Measurements from ENCODE around the gene EIF3L.
A peak's percentile ranks its signal among the peaks of the same experiment; 100 is the strongest.

The EIF3L gene

DNA sequence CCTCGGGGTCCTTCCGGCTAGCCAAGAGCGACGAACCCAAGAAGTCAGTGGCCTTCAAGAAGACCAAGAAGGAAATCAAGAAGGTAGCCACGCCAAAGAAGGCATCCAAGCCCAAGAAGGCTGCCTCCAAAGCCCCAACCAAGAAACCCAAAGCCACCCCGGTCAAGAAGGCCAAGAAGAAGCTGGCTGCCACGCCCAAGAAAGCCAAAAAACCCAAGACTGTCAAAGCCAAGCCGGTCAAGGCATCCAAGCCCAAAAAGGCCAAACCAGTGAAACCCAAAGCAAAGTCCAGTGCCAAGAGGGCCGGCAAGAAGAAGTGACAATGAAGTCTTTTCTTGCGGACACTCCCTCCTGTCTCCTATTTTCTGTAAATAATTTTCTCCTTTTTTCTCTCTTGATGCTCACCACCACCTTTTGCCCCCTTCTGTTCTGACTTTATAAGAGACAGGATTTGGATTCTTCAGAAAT is 43.4 kb upstream of the EIF3L start:
- no CpG with 5 or more reads among the region's 10 CpGs for WGBS (ENCODE audit: extremely low coverage, insufficient coverage, insufficient read length)

DNA sequence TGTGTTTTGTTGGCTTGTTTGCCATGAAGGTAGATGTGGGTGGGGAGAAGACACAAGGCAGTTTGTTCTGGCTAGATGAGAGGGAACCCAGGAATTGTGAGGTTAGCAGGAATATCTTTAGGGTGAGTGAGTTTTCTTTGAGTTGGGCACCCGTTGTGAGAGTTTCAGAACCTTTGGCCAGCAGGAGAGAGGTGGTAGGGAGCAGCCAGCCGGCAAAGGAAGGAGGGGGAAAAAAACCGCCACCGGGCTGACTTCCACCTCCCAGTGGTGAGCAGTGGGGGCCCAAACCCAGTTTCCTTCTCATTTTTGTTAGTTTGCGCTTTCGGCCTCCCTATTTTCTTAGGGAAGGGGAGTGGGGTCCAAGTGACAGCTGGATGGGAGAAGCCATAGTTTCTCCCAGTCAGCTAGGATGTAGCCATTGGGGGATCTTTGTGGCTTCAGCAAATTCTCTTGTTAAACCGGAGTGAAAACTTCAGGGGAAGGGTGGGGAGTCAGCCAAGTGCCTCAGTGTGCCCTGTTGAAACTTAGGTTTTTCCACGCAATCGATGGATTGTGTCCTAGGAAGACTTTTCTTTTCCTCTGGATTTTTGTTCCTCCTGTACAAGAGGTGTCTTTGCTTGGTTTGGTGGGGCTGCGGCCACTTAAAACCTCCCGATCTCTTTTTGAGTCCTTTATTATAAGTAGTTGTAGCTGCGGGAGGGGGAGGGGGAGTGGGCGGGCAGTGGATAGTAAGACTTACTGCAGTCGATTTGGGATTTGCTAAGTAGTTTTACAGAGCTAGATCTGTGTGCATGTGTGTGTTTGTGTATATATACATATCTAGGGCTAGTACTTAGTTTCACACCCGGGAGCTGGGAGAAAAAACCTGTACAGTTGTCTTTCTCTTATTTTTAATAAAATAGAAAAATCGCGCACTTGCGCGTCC is 42.5 kb upstream of the EIF3L start:
- Histone ChIP-seq H3K36me3 (ENCODE audit: control insufficient read depth in 1 of 2, insufficient read depth in 2 of 2, low read length in 2 of 2) (peaks cover 0 to 2% of the 10 kb centered on the region in 2 experiments), H3K27ac (ENCODE audit: low read depth, low read length) (no peak overlapping the region), H3K18ac (ENCODE audit: low read length) (no peak overlapping the region), H2AFZ (ENCODE audit: insufficient read depth, low read length, poor library complexity) (no peak overlapping the region), H3K4me3 (ENCODE audit: low read depth, low read length) (no peak overlapping the region), H3K4ac (ENCODE audit: low read depth, low read length) (no peak overlapping the region), H3K4me1 (ENCODE audit: control insufficient read depth in 1 of 2, insufficient read depth in 2 of 2, low read length in 2 of 2) (peaks cover 18 to 35% of the 10 kb centered on the region in 2 experiments), H3K14ac (ENCODE audit: low read length) (no peak overlapping the region), H3K23ac (ENCODE audit: low read length) (no peak overlapping the region), H3K9ac (ENCODE audit: low read length) (peak overlapping the region; percentile 55), H3K4me2 (ENCODE audit: low read length) (peak overlapping the region; percentile 81), H2AK5ac (ENCODE audit: low read length) (no peak overlapping the region), H4K91ac (ENCODE audit: low read depth, low read length) (no peak overlapping the region), H3K79me2 (ENCODE audit: control insufficient read depth, insufficient read depth, low read length, poor library complexity) (peaks cover 5% of the 10 kb centered on the region), H4K8ac (ENCODE audit: low read depth, low read length) (no peak overlapping the region), H2BK120ac (ENCODE audit: insufficient read depth, low read length, poor library complexity) (no peak overlapping the region), H3K79me1 (ENCODE audit: low read length) (peaks cover 21% of the 10 kb centered on the region), H2BK12ac (ENCODE audit: low read length) (no peak overlapping the region), H2BK5ac (ENCODE audit: low read depth, low read length, poor library complexity) (no peak overlapping the region), H4K12ac (ENCODE audit: low read depth, low read length) (no peak overlapping the region), H3K9me3 (ENCODE audit: insufficient read depth, low read depth, low read length) (no peaks in the 10 kb centered on the region), H3K27me3 (ENCODE audit: insufficient read depth, low read length) (peaks cover 13% of the 10 kb centered on the region)
- no CpG with 5 or more reads among the region's 19 CpGs for whole genome bisulfite sequencing (ENCODE audit: extremely low coverage, insufficient coverage, insufficient read length)
- peak in 1 of 2 donors; percentile 37 for DNase-seq

More for the DNA sequence above, 43.4 kb upstream of the EIF3L start:
- Histone ChIP-seq H3K4me3 (ENCODE audit: low read depth, low read length) (peak overlapping the region; percentile 55), H3K9ac (ENCODE audit: low read length) (no peak overlapping the region), H3K4me2 (ENCODE audit: low read length) (peak overlapping the region; percentile 95), H2BK5ac (ENCODE audit: low read depth, low read length, poor library complexity) (no peak overlapping the region), H3K9me3 (ENCODE audit: insufficient read depth, low read depth, low read length) (no peaks in the 10 kb centered on the region), H3K79me2 (ENCODE audit: control insufficient read depth, insufficient read depth, low read length, poor library complexity) (peaks cover 5% of the 10 kb centered on the region), H3K4me1 (ENCODE audit: control insufficient read depth in 1 of 2, insufficient read depth in 2 of 2, low read length in 2 of 2) (peaks cover 18 to 35% of the 10 kb centered on the region in 2 experiments), H3K27ac (ENCODE audit: low read depth, low read length) (no peak overlapping the region), H4K12ac (ENCODE audit: low read depth, low read length) (no peak overlapping the region), H3K18ac (ENCODE audit: low read length) (peak overlapping the region; percentile 52), H4K91ac (ENCODE audit: low read depth, low read length) (peak overlapping the region; percentile 87), H4K8ac (ENCODE audit: low read depth, low read length) (peak overlapping the region; percentile 10), H3K23ac (ENCODE audit: low read length) (no peak overlapping the region), H3K27me3 (ENCODE audit: insufficient read depth, low read length) (peaks cover 13% of the 10 kb centered on the region), H3K14ac (ENCODE audit: low read length) (peak overlapping the region; percentile 44), H2AK5ac (ENCODE audit: low read length) (peak overlapping the region; percentile 31), H3K79me1 (ENCODE audit: low read length) (peaks cover 21% of the 10 kb centered on the region), H2AFZ (ENCODE audit: insufficient read depth, low read length, poor library complexity) (no peak overlapping the region), H2BK120ac (ENCODE audit: insufficient read depth, low read length, poor library complexity) (no peak overlapping the region), H2BK12ac (ENCODE audit: low read length) (no peak overlapping the region), H3K4ac (ENCODE audit: low read depth, low read length) (no peak overlapping the region), H3K36me3 (ENCODE audit: control insufficient read depth in 1 of 2, insufficient read depth in 2 of 2, low read length in 2 of 2) (peaks cover 0 to 2% of the 10 kb centered on the region in 2 experiments)
- DNase-seq, result peak in 1 of 2 donors; percentile 26

DNA sequence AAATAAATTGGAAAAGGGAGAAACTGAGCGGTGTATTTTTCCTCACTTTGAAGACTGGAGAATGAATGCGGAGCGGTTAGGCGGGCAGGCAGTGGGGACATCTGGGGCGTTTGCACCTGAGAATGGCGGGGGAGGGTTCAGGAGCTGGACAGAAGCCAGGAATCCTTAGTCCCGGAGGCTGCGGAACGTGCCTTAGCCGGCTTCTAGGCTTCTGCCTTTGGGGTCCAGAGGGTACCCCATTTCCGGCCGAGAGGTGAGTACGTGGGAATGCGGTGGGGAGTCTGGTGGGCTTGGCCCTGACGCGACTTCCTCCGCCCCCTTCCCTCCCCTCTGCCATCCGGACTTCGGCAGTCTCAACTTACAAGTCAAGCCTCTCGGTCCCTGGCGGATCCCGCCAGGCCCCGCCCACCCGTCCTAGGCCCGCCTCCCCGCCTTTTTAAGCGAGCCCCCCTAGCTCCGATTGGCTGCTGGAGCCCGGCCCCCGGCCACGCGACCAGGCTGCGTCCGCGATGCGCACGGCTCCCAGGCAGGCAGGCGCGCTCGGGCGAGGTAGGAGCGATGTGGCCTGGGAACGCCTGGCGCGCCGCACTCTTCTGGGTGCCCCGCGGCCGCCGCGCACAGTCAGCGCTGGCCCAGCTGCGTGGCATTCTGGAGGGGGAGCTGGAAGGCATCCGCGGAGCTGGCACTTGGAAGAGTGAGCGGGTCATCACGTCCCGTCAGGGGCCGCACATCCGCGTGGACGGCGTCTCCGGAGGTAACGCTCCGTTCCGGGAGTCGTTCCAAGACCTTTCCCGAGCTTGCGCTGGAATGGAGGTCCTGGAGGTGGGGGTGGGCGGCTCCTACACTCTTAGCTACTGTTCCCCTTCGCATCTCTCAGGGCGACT is 41.6 kb upstream of the EIF3L start, which contains the start of gene GCAT:
TSS of gene GCAT (plus strand) at position 525 of the 884 bp plus-strand sequence. CDS start at position 559, 34 bp downstream.
- Histone ChIP-seq H2BK5ac (ENCODE audit: low read depth, low read length, poor library complexity) (no peak within 1 kb of the TSS), H3K4me3 (ENCODE audit: low read depth, low read length) (peak within 1 kb of the TSS; percentile 77), H3K14ac (ENCODE audit: low read length) (peak within 1 kb of the TSS; percentile 56), H3K9me3 (ENCODE audit: insufficient read depth, low read depth, low read length) (no peaks in the 10 kb centered on the region), H3K23ac (ENCODE audit: low read length) (no peak within 1 kb of the TSS), H2BK12ac (ENCODE audit: low read length) (no peak within 1 kb of the TSS), H2AK5ac (ENCODE audit: low read length) (no peak within 1 kb of the TSS), H3K4me1 (ENCODE audit: control insufficient read depth in 1 of 2, insufficient read depth in 2 of 2, low read length in 2 of 2) (peaks cover 18 to 35% of the 10 kb centered on the region in 2 experiments), H3K36me3 (ENCODE audit: control insufficient read depth in 1 of 2, insufficient read depth in 2 of 2, low read length in 2 of 2) (peaks cover 0 to 2% of the 10 kb centered on the region in 2 experiments), H3K4ac (ENCODE audit: low read depth, low read length) (no peak within 1 kb of the TSS), H3K18ac (ENCODE audit: low read length) (peak within 1 kb of the TSS; percentile 79), H3K79me2 (ENCODE audit: control insufficient read depth, insufficient read depth, low read length, poor library complexity) (peaks cover 5% of the 10 kb centered on the region), H3K4me2 (ENCODE audit: low read length) (peak within 1 kb of the TSS; percentile 87), H4K12ac (ENCODE audit: low read depth, low read length) (no peak within 1 kb of the TSS), H4K91ac (ENCODE audit: low read depth, low read length) (no peak within 1 kb of the TSS), H2BK120ac (ENCODE audit: insufficient read depth, low read length, poor library complexity) (no peak within 1 kb of the TSS), H2AFZ (ENCODE audit: insufficient read depth, low read length, poor library complexity) (peak within 1 kb of the TSS; percentile 94), H3K27me3 (ENCODE audit: insufficient read depth, low read length) (peaks cover 13% of the 10 kb centered on the region), H3K27ac (ENCODE audit: low read depth, low read length) (no peak within 1 kb of the TSS), H3K79me1 (ENCODE audit: low read length) (peaks cover 15% of the 10 kb centered on the region), H3K9ac (ENCODE audit: low read length) (peak within 1 kb of the TSS; percentile 68), H4K8ac (ENCODE audit: low read depth, low read length) (peak within 1 kb of the TSS; percentile 64)
- no CpG with 5 or more reads among the region's 73 CpGs for WGBS (ENCODE audit: extremely low coverage, insufficient coverage, insufficient read length)
- DNase-seq, result peak; percentile 90 to 94

DNA sequence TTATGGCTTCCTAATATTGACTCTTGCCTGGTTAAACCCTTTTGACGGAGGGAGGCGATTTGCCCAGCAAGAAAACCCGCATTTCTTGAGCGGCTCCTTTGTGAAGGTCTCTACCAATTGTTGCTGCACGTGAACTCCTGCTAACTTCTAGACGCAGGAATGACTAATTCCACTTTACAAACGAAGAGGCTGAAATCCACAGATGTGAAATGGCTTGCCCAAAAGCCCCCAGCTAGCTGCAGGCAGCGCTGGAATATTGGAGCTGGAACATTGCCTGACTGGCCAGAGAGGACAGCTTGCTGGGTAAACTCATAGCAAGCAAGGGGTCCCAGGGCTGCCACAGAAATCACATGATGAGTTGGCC is 40.9 kb upstream of the EIF3L start:
- Histone ChIP-seq H3K23ac (ENCODE audit: low read length) (no peak overlapping the region), H3K4me3 (ENCODE audit: low read depth, low read length) (peak overlapping the region; percentile 77), H3K36me3 (ENCODE audit: control insufficient read depth in 1 of 2, insufficient read depth in 2 of 2, low read length in 2 of 2) (peaks cover 0 to 2% of the 10 kb centered on the region in 2 experiments), H3K4me2 (ENCODE audit: low read length) (peak overlapping the region; percentile 87), H3K79me2 (ENCODE audit: control insufficient read depth, insufficient read depth, low read length, poor library complexity) (peaks cover 5% of the 10 kb centered on the region), H3K9ac (ENCODE audit: low read length) (peak overlapping the region; percentile 68), H3K18ac (ENCODE audit: low read length) (no peak overlapping the region), H2BK5ac (ENCODE audit: low read depth, low read length, poor library complexity) (no peak overlapping the region), H2AK5ac (ENCODE audit: low read length) (no peak overlapping the region), H3K27ac (ENCODE audit: low read depth, low read length) (no peak overlapping the region), H4K8ac (ENCODE audit: low read depth, low read length) (no peak overlapping the region), H4K12ac (ENCODE audit: low read depth, low read length) (no peak overlapping the region), H3K9me3 (ENCODE audit: insufficient read depth, low read depth, low read length) (no peaks in the 10 kb centered on the region), H3K79me1 (ENCODE audit: low read length) (peaks cover 15% of the 10 kb centered on the region), H4K91ac (ENCODE audit: low read depth, low read length) (no peak overlapping the region), H3K14ac (ENCODE audit: low read length) (no peak overlapping the region), H3K27me3 (ENCODE audit: insufficient read depth, low read length) (peaks cover 11% of the 10 kb centered on the region), H3K4ac (ENCODE audit: low read depth, low read length) (no peak overlapping the region), H2BK12ac (ENCODE audit: low read length) (no peak overlapping the region), H2BK120ac (ENCODE audit: insufficient read depth, low read length, poor library complexity) (no peak overlapping the region), H3K4me1 (ENCODE audit: control insufficient read depth in 1 of 2, insufficient read depth in 2 of 2, low read length in 2 of 2) (peaks cover 18 to 32% of the 10 kb centered on the region in 2 experiments), H2AFZ (ENCODE audit: insufficient read depth, low read length, poor library complexity) (peak overlapping the region; percentile 94)
- DNase-seq, result peak; percentile 67 to 74
- WGBS (ENCODE audit: extremely low coverage, insufficient coverage, insufficient read length), result no CpG with 5 or more reads among the region's 8 CpGs

Measured in trophoblast cell (in vitro differentiated cells and primary cell).